ENCODE data around the gene TRIM42.

The TRIM42 gene

DNA sequence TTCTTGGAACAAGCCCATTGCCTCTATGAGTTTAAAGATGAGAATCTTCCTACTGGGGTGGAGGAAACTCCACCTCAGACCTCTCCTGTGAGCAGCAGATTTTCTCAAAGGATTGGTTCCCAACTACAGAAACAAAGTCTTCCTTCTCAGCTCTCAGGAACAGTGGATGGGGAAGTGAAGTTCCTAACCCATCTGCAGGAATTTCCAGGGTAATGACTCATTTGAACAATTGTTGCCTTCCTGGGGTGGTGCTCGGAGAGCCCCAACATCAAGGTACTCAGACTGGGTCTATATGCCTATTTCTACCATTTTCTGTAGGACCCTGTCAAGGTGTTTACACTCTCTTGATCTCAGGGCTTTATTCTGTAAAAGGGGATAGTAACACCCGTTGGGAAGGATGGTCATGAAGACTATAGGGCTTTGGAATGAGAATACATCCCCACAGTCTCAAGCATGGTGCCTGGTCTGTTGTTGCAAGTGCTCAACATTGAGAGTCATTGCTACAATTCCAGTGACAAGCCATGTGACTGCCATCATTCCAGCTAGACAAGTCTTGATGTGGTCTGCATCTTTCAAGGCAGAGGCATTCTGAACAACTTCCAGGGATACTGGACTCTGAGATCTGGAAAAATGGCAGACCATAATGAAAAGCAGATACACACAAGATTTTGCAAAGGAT is 33.0 kb downstream of the TRIM42 start:
- no peak for DNase-seq (ENCODE audit: low read depth, low spot score)

DNA sequence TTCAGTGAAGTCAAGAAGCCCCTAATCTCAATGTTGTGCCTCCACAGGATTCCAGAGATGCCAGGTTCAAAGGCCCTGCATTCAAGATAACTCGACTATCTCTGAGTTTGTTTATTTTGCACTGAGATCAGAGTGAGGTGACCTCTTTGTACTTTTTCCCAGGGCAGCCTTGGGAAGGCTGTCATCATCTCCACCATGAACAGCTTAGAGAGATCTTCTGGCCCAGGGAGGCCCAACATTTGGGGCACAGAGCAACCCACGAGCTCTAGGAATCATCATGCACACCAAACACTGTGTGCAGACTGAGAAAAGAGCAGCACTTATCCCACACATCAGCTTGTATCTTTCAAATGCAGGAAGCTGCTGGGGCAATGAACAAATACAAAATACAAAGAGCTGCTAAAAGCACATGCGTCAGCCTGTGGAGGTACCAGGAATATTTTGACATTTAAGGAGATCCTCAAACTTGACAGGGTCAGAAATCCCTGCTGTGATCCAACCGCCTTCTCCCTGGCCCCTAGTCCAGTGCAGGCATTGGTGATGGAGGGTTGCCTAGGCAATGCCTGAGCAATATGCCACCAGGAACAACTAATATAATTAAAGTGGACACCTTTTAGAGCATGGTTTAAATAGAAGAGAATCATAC is 33.6 kb downstream of the TRIM42 start:
- DNase-seq (ENCODE audit: low read depth, low spot score), result no peak

DNA sequence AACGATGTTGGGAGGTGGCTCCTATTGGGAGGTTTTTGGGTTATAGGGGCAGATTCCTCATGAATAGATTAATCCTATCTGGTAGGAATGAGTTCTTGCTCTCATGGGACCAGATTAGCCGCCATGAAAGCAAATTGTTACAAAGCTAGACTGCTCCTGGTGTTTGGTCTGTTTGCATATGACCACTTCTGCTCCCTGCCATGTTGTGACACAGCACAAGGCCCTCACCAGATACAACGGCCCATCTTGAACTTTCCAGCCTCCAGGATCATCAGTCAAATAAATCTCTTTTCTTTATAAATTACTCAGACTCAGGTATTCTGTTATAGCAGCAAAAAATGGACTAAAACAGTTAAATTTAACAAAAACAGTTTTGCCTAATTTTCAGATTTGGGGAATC is 34.4 kb downstream of the TRIM42 start:
- no peak for DNase-seq (ENCODE audit: low read depth, low spot score)

DNA sequence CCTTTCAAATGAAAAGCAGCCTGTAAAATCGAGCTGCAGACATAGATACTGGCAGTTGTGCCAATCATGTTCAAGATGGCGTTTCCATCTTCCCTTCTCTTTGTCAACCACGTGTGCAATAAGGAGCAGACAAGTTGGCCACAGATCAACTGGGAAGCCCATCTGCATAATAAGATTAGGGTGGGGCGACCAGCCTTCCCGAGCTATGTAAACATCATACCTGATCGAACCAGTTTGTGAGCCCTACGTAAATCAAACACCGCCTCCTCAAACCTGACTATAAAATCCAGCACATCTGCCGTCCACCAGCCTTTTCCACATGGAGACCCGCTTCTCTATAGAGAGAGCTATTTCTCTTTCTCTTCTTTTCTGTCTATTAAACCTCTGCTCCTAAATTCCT is 37.2 kb downstream of the TRIM42 start:
- DNase-seq (ENCODE audit: low read depth, low spot score), result no peak

DNA sequence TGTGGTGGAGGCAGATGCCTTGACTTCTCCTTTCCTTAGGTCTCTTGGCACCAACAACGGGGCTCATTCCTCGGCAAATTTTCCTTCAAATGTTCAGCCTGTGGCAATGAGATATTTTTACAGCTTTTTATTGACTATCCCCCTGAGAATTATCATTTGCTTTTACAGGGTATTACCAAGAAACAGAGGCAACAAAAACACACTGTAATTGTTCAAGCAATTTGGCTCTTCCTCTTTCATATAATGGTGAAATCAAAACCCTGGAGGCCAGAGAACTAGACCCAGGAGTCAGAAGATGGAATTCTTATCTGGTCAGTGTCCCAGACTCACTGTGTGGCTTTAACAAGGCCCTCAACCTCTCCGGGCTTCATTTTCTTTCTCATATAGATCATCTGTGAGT is 40.1 kb downstream of the TRIM42 start:
- no peak for DNase-seq (ENCODE audit: low read depth, low spot score)

DNA sequence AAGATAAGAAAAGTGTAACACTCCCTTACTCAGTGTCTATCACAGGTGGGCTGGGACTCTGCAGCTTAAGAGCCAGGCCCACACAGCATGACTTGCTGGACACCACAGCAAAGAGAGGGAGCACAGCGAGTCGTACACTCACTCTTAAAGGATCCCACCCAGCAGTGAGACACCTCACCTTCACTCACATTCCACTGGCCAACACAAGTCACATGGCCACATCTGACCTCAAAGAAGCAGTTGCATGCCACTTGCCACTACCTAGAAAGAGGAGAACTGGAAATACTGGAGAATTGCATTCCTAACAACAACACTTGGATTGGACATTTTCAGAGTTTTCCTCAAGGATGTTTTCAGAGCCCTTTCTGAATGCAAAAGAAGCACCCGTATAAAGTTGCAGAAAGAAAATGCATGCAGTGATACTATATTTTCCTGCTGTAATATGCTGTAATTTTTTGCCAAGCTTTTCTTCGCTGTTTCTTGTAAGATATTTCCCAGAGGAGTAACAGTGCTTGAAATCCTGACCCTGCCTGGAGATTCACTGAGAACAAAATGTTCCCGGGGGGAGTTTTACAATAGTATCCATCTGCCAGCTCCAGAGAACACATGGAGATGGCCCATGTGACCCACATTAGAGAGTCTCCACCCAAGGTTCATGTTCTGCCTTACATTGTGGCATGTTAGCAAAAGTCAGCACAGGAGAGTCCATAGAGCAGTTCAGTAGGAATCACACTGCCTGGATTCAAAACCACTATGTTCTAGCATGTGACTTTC is 42.2 kb downstream of the TRIM42 start:
- DNase-seq (ENCODE audit: low read depth, low spot score), result no peak

DNA sequence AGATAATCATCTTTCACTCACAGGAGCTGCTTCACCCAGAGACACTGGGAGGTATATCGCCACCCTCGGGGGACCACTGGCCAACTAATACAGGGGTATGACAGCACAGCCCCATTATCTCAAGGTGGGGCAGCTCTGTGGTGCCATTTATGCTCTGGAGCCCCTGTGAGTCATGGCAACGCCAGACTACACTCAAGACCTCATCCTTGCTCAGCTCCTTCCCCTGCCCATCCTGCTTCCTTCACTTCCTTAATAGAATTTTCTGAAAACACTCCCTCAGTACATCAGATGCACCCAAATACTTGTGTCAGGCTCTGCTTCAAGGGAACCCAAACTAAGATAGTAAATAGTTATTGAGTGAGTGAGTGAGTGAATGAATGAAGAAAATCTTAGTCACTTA is 45.7 kb downstream of the TRIM42 start:
- DNase-seq (ENCODE audit: low read depth, low spot score), result no peak

DNA sequence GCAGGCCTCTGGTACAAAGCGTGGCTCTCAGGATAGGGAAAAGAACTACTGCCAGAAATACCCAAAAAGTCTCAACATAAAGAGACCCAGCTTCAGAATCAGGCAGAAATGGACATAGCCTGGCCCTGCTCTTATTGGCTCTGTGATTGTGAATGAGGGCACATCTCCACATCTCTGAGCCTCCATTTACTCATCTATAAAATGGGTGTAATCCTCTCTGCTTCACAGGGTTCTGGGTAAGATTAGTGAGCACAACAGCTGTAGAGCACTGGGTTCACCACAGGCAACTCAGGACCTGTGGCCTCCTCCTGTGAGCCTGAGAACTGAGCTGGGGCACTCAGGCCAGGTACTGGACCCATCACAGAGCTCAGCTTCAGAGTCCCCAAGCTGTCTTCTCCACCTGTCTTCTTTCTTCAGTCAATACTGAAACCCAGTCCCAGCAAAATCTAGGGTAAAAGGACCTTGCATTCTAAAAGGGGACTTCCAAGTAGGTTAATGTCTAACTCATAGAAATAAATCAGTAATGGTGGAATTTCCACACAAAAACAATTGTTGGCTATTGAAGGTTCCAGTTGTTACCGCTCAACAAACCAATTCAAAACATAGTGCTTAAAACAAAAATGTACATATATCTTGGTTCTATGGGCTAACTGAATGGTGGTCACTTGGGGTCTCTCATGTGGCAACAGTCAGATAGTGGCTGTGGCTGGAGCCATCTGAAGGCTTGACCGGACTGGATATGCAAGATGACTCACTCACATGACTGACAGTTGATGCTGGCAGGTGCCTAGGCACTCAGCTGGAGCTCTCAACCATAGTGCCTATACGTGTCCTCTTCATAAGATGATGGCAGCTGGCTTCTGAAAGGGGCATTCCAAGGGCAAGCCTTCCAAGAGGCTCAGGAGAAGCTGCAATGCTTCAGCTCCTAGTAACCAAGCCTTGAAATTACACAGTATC is 47.3 kb downstream of the TRIM42 start:
- DNase-seq (ENCODE audit: low read depth, low spot score), result no peak

DNA sequence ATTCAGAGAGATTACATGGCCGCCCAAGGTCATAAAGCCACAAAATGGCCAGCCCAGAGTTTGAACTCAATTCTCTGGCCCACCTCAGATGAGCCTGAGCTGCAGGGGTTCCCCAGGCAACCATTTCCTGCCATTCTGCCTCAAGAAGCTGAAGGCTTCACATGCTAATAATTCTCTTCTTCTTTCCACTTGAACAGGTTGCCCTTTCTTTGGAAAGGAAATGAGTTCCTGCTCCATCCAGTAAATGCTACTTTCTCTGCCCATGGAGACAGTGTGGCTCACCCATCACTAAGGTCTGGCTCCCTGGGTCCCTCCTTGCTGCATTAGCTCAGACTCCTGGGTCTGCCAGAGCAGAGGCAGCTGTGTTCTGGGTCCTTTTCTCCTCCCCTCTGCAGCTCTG is 48.2 kb downstream of the TRIM42 start:
- DNase-seq (ENCODE audit: low read depth, low spot score), result no peak

DNA sequence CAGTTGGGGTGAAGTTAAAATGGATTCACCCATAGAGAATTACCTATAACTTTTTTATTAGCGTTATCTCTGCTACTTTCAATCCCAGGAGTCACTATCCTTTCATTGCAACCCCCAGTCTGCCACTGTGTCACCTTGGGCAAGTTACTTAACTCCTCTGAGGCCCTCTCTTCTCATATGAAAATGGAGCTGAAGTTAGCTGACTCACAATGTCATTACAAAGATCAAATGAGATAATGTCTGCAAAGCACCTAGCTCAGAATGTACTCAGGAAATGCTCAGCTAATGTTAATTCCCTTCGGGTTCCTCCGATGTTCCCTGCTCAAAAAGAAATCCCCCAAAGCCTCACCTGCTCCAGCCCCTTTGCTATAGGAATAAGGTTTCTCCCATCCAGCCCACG is 50.0 kb downstream of the TRIM42 start:
- no peak for DNase-seq (ENCODE audit: low read depth, low spot score)

DNA sequence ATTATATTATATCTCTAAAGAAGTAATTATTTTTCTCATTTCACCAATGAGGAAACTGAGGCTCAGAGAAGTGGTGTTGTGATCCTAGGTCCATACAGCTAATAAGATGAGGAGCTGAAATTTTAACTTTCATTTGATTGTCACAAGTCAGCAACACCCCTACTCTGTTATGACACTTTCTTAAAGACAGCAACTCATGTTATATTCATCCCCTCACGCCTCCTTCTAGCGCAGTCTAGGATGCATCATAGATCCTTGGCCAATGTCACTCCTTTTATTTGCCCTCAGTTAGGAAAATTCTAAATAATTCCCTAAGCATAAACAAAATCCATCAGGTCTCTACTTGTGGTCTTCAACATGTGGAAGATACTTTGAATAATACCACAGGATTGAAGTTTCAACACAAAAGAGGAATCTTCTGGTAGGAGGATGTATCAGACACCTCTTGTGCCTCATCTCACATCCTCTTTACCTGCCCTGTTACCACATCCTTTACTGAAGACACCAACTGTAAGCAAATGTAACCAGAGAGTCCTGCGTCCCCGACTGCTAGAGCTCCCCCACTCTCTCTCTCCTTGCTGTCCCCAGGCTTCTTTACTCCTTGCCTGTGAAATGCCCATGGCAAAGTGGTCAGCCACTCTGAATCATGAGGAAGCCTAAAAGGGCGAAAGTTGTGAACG is 53.7 kb downstream of the TRIM42 start:
- DNase-seq (ENCODE audit: low read depth, low spot score), result no peak

DNA sequence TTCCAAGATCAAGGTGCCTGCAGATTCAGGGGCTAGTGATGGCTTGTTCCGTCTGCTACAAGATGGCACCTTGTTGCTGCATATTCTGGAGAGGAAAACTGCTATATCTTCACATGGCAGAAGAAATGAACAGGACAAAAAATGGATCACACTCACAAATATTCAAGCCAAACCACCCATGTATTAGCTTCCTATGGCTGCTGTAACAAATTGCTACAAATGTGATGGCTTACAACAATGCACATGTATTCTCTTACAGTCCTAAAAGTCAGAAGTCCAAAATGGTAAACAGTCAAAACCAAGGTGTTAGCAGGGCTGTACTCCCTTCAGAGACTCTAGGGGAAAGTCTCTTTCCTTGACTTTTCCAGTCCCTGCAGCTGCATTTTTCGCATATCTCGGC is 55.8 kb downstream of the TRIM42 start:
- DNase-seq (ENCODE audit: low read depth, low spot score), result no peak

DNA sequence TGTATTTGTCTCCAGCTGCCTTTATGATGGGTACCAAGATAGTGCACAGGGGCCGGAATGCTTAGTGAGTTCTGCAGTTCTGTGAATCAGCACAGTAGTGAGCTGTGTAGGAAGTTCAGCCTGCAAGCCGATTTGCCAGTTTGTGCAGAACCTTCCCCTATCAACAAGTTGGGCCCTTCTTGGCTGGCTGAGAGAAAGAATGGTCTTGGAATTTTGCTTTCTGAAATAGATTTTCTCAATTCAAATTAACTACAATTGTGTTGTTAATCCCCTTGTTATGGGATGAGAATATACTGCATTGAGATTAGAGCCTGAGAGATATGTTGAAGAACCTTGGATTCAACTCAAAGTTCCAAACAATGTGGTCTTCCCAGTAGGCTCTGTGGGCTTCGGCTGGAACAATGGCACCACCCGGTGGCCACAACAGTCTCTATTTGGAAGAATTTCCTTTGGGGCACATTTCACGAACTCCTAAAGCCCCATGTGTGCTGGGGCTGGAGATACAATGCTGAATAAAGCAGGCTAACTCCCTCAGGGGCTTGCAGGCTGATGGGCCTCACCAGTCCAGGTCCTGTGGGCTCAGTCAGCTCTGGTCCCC is 59.1 kb downstream of the TRIM42 start:
- no peak for DNase-seq (ENCODE audit: low read depth, low spot score)

DNA sequence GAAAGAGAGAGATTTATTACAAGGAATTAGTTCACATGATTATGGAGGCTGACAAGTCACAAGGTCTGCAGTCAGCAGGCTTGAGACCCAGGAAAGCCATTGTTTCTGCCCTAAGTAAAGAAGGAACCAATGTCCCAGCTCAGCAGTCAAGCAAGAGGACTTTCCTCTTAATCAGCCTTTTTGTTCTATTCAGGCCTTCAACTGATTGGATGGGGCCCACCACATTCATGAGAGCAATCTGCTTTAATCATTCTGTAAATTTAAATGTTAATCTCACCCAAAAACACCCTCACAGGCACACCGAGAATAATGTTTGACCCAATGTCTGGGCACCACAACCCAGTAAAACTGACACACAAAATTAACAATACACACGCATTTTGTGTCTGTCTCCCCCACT is 64.3 kb downstream of the TRIM42 start:
- no peak for DNase-seq (ENCODE audit: low read depth, low spot score)

DNA sequence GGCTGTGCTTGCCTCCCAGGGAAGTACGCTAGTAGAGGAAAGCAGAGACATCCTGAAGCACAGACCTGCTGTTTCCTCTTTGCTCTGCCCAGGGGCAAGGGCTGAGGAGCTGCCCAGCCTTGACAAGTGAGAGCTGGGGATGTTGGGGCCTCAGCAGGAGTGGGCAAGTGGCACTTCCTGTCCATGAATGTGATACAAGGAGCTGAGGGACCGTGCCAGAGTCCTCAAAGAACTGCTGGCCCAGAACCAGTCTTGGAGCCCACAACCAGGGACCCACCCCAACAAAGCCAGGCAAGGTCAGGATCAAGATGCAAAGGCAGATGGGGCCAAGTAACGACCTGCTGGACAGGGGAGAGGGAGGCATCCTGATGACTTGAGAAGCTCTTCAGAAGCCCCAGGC is 70.3 kb downstream of the TRIM42 start:
- no peak for DNase-seq (ENCODE audit: low read depth, low spot score)

DNA sequence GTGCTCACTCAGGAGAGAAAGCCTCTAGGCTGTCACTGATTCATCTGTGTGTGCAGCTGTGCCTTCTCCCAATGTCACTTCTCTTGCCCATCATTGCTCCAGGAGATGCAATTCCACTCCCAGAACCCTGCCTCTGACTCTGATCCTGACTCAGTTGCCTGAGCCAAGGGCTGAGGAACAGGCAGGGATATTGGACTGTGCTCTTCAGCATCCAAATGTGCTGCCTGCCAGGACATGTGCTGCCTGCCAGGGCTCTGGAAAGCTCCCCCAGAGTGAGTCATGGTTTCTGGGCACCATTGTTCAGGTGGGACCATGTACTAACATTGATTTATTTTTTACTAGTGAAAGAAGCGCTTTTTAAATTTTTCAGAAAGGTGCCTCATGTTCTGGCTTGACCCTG is 71.0 kb downstream of the TRIM42 start:
- no peak for DNase-seq (ENCODE audit: low read depth, low spot score)

Measured in activated CD4-positive, CD25-positive, alpha-beta regulatory T cell treated with anti-CD3 and anti-CD28 coated beads, Interleukin-2, amount 50 U/mL, for 16 hours (primary cell).